Hematopoietic multipotent progenitor cell treated with erythropoietin and hydrocortisone succinate and interleukin-3 and kit ligand, for 15 days (in vitro differentiated cells): ENCODE results near the gene ACVR1B.
A peak's percentile ranks its signal among the peaks of the same experiment; 100 is the strongest.

Experiments used
- DNase-seq: peaks from one replicate; pipeline ENCODE4 v3.0.0-alpha.2; 2015; ENCODE audit warnings: low spot score

The ACVR1B gene

DNA sequence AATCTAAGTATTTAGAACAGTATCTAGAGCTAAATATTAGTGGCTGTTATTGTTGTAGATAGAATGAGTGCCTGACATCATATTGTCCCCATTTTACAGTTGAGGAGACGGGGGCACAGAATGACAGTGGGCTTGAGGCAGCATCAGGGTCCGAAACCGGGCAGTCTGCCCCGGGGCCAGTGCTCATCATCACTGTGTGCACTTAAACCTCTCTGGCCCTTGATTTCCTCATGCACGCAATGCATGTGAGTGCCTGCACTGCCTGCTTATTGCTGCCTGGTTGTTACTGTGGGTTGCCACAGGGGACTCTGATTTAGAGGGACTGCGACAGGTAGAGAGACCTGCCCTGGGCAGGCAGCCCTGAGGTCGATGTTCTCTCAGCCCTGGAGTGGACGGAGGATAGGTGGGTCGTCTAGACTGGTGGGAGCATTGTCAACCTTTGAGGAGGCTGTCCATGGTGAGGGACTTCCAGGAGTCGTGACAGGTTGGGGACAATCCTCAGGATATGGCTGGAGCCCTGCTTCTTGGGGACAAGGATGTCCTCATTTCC is 34.4 kb upstream of the ACVR1B start:
- DNase-seq, result no peak

DNA sequence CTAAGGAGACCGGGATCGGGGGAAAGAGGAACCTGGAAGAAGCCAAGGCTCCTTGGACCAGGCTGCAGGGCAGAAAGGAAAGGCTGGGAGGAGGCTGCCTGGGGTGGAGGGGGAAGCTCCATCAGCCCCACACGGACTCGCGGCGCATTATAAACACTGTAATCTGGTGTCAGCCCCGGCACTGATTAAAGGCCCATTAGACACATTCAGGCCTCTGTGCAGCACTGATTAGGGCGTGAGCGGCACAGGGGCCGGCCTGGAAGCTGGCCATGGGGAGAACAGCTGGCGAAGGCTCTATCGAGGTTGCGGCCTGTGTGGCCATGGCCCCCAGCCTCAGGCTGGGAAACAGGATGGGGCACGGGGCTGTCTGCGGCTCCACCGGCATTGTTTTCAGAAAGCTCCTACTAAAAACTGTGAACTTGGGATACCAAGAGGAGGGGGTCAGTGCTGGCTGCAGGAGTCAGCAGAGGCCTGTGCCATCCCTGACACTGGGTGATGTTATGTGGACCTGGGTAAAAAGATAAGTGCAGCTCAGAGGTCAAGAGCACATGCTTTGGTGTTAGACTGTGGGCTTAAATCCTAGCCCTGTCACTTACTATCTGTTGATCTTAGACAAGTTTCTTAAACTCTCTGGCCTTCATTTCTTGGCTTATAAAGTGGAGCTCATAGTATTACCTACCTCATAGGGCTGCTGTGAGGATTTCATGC is 33.6 kb upstream of the ACVR1B start:
- no peak for DNase-seq

DNA sequence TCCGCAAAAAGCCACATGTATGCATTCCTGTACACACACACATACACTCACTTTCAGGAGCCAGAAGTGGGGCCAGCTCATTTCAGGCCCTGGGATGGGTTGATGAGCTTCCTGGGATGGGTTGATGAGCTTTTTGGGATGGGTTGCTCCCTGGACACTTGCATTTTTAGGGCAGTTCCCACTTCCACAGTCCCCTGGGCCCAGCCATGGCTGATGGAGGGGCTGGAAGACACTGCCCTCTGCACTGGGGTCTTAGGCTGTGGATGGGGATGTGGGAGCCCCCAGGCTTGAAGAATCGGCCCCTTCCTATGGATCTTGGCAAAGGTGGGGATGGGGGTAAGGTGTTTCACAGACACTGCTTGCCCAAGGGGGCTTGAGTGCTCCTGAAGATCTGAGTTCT is 31.5 kb upstream of the ACVR1B start:
- DNase-seq, result no peak

DNA sequence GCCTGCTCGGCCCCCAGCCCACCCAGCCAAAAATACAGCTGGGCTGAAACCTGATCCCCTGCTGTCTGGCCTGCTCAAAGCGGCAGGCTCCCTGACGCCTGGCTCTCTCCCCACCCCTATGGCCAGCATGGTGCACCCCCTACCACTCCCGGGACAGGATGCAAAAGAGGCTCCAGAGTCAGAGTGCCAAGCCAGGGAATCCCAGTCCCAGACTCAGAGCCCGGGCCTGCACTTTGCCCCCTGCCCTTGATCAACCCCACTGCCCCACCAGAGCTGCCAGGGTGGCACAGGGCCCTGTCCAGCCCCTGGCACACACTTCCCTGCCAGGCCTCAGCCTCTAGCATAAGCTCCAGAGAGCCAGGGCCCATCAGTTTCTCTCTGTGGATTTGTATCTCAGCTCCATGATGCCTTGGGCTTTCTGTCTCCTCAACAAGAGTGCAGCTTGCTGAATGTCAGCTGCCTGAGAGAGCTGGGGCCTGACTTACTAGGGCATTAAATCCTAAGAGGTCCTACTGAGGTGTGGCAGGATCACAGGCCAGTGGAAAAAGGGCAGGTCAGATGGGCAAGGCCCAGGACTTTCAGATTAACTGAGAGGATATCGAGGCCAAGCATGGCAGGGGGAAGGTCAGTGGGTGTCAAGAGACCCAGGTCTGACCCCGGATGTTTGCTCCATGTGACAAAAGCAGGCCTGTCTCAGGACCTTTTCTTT is 30.3 kb upstream of the ACVR1B start:
- DNase-seq, result no peak

DNA sequence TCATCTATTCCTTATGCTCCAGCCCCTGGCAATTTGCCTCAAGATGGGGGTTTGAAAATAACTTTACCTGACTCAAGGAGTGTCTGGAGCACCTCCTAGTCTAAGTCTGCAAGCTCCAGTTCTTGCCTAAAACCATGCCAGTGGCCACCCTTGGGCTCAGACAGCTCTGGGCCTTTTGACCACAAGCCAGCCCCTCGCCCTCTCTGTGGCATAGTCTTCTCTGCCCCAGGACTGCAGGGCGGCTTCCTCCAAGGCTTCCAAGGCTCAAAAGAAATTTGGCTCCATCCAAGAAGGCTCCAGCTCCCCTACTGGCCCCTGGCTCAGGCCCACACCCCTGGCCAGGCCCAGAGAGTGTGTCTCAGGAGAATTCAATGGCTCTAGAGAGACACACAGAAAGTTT is 29.4 kb upstream of the ACVR1B start:
- DNase-seq, result no peak

DNA sequence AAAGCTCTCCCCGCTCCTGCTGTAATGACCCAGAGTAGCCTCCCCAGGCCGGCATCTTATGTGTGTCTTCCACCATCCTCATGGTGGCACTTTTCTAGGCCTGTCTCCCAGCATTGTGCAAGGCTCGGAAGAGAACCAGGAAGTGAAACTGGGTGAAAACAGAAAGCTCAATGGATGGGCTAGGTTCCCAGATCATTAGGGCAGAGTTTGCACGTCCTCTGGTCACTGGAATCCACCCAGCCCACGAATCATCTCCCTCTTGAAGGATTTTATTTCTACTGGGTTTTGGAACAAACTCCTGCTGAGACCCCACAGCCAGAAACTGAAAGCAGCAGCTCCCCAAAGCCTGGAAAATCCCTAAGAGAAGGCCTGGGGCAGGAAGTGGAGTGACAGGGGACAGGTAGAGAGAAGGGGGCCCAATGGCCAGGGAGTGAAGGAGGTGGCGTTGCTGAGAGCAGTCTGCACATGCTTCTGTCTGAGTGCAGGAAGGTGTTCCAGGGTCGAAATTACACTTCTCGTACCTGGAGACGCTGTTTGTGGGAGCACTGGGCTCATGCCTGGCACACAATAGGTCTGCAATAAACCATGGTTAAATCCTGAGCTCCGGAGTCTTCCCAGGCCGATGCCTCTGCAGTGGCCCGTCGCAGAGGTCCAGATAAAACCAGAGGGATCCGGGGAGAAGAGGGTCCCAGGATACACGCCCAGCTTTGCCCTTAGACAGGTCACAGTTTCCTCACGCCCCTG is 28.6 kb upstream of the ACVR1B start:
- no peak for DNase-seq

DNA sequence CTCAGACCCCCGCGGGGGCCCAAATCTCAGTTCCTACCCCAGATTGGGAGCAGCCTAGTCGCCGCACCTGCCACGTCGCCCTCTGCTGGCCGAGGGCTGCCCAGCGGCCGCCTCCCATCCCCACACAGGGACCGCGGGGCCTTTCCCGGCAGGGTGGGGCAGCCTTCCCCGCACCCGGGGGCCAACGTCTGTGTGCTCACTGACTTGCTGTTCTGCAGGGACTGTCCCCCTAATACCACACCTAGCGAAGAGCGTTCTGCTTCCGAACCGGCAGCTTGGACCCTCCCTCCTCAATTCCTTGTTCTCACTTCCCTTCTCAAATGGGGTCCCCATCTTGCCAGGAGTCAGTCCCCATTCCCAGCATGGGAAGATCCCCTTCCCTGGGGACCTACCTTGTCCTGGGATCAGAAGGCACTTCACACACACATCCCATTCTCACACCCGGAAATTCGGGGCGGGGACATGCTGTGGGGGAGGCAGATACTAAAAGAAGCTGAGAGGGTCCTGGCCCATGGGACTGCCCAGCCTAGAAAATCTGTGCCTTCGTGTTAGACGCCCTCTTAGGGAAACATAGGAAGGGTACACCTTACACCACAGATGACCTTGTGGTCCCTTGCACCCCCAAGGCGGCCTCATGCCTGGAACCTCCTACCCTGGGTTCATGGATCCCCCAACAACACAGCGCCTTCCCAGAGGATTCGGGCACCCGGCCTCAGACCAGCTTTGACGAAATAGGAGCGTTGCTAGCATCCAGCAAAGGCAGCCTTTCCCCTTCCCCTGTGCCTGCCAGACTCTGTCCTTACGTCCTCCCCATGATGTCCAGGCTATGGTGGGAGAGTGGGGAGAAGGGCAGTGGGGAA is 27.8 kb upstream of the ACVR1B start:
- DNase-seq, result peak; percentile 13

DNA sequence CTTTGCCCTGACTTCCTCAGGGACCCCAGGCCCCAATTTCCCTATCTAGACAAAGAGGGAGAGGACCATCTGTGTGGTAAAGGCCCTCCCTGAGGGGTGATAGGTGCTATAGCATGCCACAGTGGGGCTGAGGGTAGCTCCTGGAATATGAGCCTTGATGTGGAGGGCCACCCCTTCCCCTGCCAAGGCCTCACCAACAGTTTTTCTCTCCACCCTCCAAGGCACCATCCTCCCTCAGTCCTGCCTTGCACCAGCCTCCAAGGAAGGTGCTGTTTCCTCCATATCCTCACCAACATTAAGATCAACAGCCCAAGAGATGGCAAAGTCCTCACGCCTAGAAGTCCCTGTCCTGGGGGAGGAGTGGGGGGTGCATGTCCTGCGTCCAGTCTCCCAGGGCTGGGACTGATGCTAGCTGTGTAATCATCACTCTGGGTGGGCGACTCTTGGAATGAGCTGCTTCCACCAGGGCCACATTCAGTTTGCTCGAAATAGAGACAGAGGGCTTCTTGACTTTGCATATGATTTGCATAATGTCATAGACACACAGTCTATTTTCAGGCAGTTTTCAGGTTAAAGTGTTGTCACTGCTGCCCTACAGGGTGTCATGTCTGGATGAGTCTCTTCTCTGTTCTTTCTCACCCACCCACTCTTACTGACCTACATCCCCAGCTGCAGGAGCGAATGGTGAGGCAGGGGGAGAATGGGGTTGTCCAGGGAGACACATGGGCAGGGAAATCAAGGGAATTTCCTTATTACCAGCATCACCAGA is 26.8 kb upstream of the ACVR1B start:
- no peak for DNase-seq

DNA sequence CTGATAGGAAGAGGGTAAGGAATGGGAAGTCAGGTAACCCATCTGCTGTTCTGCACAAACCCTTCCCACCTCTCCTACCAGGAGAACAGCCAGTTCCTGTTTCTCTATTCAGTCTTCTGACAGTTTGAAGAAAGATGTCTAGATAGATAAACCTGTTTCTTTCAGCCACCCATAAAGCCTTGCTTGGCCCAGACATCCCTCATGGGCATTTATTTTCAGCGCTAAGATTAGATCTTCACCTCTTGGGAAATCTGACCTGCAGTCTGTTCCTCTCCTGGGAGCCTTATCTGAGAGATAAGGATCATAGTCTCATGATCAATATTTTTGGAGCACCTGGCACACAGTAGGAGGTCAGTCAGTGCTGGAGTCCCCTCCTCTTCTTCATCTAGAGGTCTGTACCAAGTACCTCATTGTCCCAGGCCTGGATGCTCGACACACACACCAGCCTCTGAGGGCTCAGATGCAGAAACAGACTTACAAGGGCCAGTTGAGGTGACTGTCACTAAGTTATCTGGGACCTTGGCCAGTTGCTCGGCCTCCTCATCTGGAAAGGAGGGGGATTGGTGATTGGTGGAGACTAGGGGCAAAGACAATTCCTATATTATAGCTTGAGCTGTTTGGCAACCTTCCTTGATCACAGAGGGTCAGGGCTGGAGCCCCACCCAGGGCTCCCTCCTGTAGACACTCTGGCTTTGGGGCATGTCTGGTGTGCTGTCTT is 26.0 kb upstream of the ACVR1B start:
- no peak for DNase-seq

DNA sequence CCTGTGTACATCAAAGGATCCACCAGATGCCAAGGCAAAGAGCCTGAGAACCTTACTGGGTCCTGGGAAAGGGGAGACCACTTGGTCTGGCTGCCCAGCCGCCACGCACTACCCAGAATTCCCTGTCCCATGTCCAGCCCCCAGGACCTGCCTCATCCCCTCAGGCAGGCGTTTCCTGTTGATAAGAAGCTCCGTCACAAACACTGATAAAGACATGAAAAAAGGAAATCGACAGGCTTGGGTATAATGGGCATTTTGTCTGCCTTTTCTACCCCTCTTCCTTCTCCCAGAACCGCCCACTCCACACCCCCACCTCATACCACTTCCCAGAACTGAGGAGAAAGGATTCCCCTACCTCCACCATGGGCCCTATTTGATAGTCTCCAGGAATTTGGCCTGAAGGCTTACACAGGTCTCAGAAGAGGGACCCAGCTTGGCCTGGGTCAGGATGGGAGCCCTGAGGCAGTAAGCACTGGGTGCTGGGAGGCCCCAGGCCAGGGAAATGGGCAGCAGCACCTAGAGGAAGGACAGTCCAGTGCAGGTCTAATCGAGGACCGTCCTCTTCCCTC is 25.4 kb upstream of the ACVR1B start:
- DNase-seq, result no peak

DNA sequence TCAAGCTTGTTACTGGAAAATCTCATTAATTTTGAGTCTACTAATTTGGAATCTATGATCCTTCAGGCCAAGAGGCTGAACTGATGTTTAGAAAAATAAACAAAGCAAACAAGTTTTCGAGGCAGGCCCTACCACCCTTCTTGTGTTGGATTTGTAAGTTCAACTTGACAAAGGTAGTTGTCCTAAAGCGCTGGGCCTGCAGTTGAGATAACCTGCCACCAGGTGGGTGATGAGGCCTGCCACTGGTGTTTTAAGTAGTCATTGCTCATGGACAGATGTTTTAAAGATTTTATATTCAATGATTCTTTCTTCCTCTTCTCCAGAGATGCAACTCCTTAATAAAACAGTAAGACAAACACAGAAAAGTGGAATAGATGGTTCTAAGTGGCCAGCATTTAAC is 24.8 kb upstream of the ACVR1B start:
- no peak for DNase-seq

DNA sequence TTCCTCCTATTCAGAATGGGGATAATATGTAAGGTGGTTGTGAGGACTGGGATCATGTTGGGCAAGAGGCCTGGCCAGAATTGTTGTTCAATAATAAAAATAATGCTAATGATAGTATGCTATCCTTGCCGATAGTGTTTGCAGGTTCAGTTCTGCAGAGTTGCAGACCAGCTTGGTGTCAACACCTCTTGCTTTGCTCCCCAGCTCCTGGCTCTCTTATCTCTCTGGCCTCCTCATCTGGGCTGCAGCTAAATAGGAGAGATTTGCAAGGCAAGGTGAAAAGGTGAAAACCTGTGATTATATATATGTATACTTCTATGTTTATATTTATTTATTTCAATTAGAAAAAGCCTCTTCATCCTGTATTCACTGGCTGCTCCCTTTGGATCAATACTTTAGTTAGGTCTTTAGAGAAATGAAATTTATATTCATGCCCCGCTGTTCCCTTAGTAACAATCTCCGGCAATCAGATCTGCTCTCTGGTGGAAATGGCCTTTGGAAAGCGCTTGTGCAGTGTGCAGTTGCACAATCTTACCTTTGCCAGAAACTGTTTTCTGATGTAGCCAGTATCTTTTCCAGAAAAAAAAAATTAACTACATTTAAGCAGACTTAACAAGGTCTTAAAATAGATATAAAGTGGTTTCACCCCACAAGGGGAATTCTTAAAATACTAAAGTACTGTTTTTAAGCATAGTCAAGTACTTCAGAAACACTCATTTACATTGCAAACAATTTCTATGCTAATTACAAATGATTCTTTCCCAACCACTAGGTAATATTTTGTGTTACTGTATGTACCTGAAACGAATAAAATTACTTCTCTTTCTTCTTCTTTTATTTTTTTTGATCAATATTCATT is 19.1 kb upstream of the ACVR1B start:
- DNase-seq, result no peak

DNA sequence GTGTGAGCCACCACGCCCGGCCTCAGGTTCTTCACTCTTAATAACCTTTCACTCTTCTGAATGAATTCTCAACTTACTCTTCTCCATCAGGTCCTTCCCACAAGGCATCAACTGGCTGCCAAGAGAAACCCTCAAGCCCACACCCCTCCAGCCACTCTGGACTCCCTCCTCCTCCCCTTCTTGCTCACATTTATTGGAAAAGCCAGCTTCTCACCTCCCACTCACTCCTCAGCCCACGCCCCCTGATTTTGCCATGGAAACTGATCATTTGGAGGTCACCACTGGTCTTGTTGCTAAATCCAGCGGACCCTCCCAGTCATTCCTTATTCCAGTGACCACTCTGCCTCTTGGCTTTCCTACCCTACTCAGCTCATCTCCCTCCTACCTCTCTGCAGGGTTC is 17.4 kb upstream of the ACVR1B start:
- DNase-seq, result no peak

DNA sequence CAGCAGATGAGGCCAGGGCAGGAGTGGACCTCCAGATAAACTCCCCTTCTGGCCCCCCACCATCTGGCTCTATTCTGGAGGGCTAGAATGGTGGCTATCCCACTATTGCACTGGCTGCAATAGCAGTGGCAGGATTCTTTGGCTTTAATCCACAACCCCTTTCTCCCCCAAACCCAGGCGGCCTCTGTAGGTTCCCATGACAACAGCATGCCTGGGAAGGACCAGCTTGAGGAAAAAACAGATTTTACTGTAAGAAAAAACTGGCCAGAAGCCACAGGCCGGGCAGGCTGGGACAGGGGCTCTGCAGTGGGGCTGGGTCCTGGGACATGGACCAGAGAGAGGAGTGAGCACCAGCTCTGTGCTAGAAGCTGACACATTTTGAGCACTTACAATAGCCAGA is 13.6 kb upstream of the ACVR1B start:
- no peak for DNase-seq

DNA sequence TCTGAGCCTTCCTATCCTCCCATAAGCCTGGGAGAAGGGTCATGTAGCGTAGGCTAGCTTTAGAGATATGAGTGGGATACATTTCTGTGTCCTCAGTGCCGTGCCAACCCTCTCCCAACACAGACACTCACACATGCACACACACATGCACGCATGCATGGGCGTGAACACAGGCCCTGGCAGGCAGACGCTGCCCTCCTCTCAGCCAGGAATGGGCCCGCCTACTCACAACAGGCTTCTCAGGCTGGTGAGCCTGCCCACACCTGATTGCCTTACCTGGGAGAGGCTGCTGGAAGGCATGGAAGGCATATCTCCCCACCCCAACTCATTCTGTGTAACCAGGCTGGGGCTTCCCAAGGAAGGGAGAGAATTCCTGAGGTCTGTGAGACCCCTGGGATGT is 12.8 kb upstream of the ACVR1B start:
- DNase-seq, result no peak

DNA sequence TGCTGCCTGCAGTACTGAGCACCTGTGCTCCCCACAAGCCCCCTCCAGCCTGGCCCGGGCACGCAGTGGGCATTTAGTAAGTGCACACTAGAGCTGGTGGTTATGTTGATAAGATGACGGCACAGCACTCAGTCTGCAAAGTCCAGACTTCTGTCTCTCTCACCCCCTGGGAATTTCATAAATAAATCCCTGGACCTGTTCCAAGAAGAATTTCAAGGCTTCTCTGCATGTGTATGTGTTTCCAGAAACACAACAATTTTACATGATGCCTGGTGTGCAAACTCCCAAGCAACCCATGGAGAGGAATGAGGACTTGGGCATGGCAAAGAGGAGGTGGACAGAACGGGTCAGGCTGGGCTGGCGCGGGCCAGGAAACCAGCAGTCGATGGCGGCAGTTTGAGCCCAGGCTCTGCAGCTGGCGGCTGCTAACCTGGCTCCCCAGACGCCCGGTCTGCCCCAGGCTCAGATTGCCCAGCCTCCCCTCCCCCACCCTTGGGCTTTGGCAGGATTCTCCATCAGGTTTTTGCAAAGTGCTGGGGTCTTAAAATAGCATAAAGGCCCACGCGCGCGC is 10.4 kb upstream of the ACVR1B start:
- DNase-seq, result no peak

DNA sequence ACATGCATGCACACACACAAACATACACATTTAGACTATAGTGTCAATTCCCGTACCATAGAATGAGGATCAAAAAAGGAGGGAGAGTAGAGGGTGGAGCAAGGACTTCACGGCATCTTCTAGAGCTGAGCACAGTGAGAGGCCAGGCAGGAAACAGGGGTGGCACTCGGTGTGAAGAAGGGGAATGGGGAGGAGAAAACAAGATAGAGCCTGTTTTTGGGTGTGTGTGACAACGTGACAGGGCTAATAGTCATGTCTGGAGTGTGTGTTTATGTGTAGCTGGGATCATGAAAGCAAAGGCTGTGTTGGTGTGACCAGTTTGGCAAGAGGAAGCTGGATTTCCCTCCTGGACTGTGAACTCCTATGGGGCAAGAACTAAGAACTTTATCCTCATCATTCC is 9.9 kb upstream of the ACVR1B start:
- no peak for DNase-seq

DNA sequence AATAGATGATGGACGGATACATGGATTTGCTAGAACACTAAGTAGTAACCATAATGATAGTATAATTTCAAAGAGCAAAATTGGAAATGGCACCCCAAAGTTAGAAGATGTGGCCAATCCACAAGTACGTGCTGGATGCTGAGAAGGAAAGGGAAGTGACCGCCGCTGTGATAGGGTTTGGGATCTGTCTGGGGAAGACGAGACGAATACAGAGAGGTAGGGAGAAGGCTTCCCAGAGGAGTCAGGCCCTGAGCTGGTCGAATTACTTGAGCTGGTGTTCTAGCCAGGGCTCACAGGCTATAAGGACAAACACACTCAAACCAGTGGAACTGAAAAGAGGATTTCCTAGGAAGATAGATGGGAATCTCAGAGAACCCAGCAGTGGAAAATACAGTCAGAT is 9.4 kb upstream of the ACVR1B start:
- no peak for DNase-seq

DNA sequence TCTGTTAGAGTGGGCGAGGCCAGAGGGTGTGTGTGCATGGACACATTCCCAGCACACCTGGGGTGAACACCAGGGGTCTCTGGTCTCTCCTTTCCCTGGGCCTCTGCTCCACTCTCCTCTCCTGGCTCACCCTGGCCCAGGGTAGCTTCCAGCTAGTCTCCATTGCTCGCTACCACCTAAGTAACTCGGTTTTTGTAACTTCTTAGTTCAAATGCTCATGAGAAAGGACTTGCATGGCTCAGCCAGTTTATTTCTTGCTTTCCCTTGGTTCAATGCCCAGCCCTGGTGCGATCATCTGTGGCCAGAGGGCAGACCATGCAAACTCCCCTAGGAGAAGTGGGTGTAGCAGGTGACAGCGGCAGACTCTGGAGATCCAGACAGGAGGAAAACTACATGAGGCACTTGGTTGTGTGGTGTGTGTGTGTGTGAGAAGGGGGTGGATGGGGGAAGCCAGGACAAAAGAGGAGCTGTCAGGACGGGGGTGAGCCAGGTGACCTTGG is 8.9 kb upstream of the ACVR1B start:
- no peak for DNase-seq
